GM18870 (cell line): Measurements from ENCODE around the gene COBLL1.

Experiments used
- ATAC-seq: cut with Tn5 transposase; IDR thresholded peaks from one replicate; pipeline ENCODE4 v1.9.1; 2021; ENCODE audit warnings: moderate library complexity; ENCODE audit not compliant: unreplicated experiment

The COBLL1 gene

DNA sequence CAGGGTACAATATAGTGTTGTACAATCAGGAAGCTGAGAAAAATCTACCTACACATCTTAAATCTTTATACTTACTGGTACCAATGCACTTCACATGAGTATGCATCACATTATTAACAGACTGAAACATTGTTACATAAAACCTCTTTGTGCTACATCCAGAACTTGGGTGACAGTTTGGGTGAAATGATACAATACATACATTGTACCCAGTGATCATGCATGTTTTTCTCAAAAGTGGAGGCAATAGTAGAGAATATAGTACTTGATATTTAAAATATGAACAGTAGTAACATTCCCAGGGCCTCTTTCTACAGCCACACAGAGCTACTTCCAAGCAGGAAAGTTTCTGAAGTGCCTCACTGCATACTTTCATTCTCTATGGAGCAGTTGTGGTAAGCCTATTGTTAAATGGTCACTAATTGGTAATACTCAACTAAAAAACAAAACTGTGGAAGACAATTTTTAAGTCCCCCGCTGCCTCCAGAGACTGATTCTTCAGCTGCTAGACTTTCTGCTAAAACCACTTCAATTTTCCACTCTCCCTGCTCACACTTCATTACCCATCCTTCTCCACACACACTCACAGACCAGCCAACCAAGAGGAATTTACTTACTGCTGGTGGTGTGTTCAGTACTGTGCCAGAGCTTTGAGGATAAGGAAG is 197.5 kb downstream of the COBLL1 start:
- ATAC-seq = peak; percentile 65

GRCh38 chr2:164642946-164643555 is 198.6 kb downstream of the COBLL1 start:
- ATAC-seq = no peak

DNA sequence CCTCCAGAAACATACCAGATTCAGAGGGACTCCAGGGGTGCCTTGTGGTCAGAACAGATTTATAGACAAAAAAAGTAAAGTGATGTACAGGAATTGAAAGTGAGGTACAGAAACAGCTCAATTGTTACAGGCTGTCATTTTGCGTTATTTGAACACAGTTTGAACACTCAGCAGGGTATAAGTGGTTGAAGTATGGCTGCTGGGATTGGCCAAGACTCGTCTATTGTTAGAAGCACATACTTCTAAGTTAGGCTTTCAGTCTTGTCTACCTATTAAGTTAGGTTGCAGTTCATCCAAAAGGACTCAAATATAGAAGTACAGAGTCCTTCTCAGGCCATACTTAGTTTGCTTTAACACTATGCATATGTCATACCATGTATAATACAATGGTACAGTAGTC is 199.4 kb downstream of the COBLL1 start:
- no peak for ATAC-seq
